Measurements from ENCODE around the gene PTH1R.

The PTH1R gene

DNA sequence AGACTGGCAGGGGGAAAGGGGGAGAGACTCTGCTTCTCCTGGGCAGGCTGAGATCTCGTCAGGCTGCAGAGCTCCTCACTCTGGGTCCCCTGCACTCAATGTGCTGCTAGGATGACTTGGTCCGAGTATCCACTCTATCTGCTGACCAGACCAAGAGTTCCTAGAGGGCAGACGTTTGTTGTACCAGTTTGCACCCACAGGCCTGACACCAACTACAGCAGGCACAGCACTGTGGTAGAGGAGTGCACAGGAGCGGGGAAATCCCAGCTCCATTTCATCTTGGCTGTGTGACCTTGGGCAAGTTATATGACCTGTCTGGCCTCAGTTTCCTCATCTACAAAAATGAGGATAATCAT lies 70.0 kb downstream of the PTH1R start:
- TF ChIP-seq, protein P1, sequence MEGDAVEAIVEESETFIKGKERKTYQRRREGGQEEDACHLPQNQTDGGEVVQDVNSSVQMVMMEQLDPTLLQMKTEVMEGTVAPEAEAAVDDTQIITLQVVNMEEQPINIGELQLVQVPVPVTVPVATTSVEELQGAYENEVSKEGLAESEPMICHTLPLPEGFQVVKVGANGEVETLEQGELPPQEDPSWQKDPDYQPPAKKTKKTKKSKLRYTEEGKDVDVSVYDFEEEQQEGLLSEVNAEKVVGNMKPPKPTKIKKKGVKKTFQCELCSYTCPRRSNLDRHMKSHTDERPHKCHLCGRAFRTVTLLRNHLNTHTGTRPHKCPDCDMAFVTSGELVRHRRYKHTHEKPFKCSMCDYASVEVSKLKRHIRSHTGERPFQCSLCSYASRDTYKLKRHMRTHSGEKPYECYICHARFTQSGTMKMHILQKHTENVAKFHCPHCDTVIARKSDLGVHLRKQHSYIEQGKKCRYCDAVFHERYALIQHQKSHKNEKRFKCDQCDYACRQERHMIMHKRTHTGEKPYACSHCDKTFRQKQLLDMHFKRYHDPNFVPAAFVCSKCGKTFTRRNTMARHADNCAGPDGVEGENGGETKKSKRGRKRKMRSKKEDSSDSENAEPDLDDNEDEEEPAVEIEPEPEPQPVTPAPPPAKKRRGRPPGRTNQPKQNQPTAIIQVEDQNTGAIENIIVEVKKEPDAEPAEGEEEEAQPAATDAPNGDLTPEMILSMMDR (IDR thresholded peaks at IDR 0.05; ENCODE audit: low read depth, low read length, missing control alignments) = no peak
- H3K4me3 ChIP-seq (ENCODE audit: low read depth, low read length) = no peak overlapping the region
- DNase-seq (ENCODE audit: low read depth) = no peak

DNA sequence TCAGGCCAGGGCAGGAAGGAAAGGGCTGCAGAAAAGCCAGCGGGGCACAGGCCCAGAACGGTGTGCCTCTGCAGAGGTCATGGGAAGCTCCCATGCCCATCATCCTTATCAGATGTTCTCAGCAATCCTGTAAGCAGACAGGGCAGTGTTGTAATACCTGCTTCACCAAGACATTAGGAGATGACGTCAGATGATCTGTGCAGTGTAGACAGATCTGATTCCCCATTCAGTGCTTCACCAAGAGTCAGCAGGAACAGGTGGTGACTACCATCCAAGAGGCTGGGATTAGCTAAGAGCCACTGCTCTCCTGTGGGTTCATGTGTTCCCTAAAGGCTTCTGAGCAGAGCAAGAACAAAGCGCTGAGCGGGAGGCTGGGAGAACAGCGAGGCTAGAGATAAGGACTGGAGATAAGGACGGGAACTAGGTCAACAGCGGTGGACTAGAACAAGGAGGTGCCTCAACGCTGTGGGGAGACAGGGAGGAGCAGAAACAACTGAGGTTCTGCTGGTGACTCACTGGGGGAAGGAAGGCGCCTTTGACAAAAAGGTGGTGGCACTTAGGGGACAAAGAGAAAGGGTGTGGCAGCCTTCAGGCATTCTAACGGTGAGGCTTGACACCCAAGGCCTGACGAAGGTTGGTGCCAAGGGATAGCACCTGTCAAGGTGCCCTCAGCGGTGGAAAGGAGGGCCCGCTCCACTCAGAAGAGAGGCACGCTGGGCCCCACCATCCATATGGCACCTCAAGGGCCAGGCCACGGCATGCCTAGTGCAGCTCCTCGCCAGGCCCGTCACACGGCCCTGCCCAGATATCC lies 70.7 kb downstream of the PTH1R start:
- TF ChIP-seq, protein P1 (IDR thresholded peaks at IDR 0.05; ENCODE audit: low read depth, low read length, missing control alignments) = no peak
- no peak overlapping the region for H3K4me3 ChIP-seq (ENCODE audit: low read depth, low read length)
- no peak for DNase-seq (ENCODE audit: low read depth)

DNA sequence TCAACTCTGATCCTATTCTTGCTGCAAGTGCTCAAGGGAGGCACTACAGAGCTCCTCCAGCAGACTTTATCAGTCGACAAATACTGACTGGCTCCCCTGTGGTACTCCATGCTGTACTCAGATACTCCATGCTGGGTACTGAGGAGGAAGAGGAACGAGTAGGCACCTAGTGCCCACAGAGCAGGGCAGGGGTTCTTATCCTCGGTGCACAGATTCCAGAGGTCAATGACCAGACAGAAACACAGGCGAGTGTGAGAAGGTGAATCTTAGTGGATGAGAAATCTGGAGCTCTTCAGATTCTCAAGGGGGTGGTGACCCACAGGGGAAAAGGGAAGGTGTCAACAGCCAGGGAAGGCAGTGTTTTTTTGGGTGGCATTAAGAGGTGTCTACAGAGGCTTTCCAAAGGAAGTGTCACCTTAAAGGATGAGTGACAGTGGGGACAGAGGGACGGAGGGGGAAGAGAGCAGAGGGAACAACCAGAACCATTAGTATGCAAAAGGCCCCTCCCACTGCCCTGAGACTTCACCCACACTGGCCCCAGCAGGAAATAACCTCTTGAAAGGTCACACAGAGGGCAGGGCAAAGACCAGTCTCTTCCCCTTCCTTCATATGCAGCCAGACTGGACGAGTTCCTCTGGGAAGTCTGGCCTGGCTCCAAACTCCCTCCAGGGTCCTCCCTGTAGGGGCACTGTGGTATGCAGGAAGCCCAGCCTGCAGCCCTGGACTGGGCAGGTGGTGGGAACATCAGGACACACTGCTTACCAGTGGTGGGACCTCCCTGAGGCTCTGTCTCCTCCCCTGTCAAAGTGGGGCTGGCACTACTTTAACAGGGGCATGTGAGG lies 71.5 kb downstream of the PTH1R start:
- TF ChIP-seq, protein P1 (IDR thresholded peaks at IDR 0.05; ENCODE audit: low read depth, low read length, missing control alignments) = no peak
- H3K4me3 ChIP-seq (ENCODE audit: low read depth, low read length) = peak overlapping the region; percentile 7; the same call in 1 of the 2 replicates
- no peak for DNase-seq (ENCODE audit: low read depth)

DNA sequence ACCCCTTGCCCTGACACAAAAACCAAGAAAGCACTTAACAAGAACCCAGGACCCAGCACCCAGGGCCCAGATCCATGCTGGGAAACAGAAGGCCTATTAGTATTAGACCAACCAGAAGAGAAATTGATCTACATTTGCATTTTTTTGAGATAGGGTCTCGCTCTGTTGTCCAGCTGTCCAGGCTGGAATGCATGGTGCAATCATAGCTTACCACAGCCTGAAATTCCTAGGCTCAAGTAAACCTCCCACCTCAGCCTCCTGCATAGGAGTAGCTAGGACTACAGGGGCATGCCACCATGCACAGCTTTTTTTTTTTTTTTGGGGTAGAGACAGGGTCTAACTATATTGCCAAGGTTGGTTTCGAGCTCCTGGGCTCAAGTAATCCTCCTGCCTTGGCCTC lies 72.7 kb downstream of the PTH1R start:
- H3K4me3 ChIP-seq (ENCODE audit: low read depth, low read length) = no peak overlapping the region
- TF ChIP-seq, protein P1 (IDR thresholded peaks at IDR 0.05; ENCODE audit: low read depth, low read length, missing control alignments) = no peak

DNA sequence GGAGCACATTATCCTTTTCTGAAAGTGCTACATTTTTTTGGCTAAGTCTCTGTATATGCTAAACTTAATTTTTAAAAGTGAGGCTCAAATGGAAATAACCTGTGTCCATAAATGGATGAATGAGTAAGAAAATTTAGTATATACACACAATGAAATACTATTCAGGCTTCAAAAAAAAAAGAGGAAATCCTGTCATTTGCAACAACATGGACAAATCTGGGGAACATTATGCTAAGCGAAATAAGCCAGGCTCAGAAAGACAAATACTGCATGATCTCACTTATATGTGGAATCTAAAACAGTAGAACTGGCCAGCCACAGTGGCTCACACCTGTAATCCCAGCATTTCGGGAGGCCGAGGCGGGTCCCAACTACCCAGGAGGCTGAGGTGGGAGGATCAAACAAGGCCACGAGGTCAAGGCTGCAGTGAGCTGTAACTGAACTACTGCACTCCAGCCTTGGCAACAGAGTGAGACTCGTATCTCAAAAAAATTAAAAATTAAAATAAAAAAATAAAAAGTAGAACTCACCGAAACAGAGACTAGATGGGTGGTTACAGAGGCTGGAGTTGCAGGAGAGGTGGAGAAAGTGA lies 73.2 kb downstream of the PTH1R start:
- no peak overlapping the region for H3K4me3 ChIP-seq (ENCODE audit: low read depth, low read length)
- DNase-seq (ENCODE audit: low read depth) = no peak
- TF ChIP-seq, protein P1 (IDR thresholded peaks at IDR 0.05; ENCODE audit: low read depth, low read length, missing control alignments) = no peak

More for the DNA sequence above, 72.7 kb downstream of the PTH1R start:
- DNase-seq (ENCODE audit: low read depth) = no peak

DNA sequence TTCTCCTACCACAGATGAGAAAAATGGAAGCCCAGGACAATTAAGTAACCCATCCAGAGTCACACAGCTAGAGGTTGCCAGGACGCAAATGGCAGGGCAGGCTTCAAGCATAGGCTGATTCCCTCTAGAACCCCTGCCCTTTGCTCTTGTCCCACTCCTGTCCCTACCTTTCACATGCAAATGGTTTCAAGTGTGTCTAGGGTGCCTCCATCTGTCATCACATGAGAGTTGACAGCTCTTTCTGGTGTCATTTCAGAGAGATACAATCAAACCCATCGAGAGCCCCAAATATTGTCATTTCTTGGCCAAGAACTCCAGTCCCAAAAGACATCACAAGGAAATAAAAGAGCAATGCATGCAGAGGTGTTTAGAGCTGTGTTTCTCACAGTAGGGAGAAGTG lies 75.3 kb downstream of the PTH1R start:
- TF ChIP-seq, protein P1 (IDR thresholded peaks at IDR 0.05; ENCODE audit: low read depth, low read length, missing control alignments) = no peak

More for the DNA sequence above, 75.3 kb downstream of the PTH1R start:
- DNase-seq (ENCODE audit: low read depth) = no peak
- H3K4me3 ChIP-seq (ENCODE audit: low read depth, low read length) = no peak overlapping the region
